ENCODE results near the gene BBOX1.
A peak's percentile ranks its signal among the peaks of the same experiment; 100 is the strongest.

DNA sequence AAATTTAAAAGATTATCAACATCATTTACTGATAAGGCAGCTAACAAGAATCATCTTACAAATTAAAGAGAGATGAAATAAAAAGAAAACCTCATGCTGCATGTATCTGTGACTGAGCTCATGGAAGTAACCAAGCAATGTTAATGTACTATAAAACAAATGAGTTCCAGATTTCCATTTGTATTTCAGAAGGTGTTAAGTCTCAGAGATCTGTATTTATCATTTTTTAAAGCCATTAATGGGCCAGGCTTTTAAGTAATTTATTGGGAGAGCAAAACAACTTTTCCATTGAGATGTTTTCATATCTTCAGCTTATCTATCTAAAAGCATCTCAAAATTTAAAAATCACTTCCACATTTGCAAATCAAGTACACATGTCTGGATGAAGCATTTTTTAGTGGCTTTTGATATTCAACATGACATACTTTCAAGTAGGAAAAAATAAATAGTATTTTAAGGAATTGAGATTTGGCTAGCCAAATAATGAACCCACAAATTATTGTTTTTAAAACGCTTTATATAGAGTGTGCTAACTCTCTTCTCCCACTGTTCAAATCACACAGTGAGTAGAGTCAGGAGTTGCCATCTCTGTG is 17.9 kb upstream of the BBOX1 start:
- TF ChIP-seq GATA2 (IDR thresholded peaks at IDR 0.05; ENCODE audit: low read depth, low read length), result no peak; the same call in 1 of the 2 replicates
- TF ChIP-seq GATA3 (IDR thresholded peaks at IDR 0.05; ENCODE audit: low read depth, low read length), result 0 out of 2 replicates have a peak, but pooled peaks have one; percentile 60
